OCI-LY1 (cell line): ENCODE measurements around the gene HNRNPAB.

Experiments used
- H2AFZ ChIP-seq: fragments of 200-600 bp; sonication (generic), shearing (Covaris generic); 2 replicates; pipeline ENCODE4 v1.6.0; 2014; ENCODE audit warnings: antibody characterized with exemption, mild to moderate bottlenecking, low read length
- H3F3A ChIP-seq: fragments of 200-600 bp; sonication (generic), shearing (Covaris generic); 2 replicates; pipeline ENCODE4 v1.6.0; 2014; ENCODE audit warnings: mild to moderate bottlenecking, antibody characterized with exemption, low read length, moderate library complexity; ENCODE audit not compliant: insufficient read depth
- H3K27ac ChIP-seq: fragments of 200-600 bp; sonication (generic); 2 replicates; pipeline ENCODE4 v1.5.1; 2014; ENCODE audit warnings: low read length, mixed run types, mild to moderate bottlenecking, low read depth; ENCODE audit not compliant: poor library complexity, severe bottlenecking
- H3K27me3 ChIP-seq: fragments of 200-600 bp; sonication (generic); 2 replicates; pipeline ENCODE4 v1.6.0; 2014; ENCODE audit warnings: antibody characterized with exemption, mild to moderate bottlenecking, low read length, moderate library complexity; ENCODE audit not compliant: insufficient read depth
- H3K36me3 ChIP-seq: fragments of 200-600 bp; sonication (generic); 2 replicates; pipeline ENCODE4 v1.6.1; 2014; ENCODE audit warnings: mild to moderate bottlenecking, antibody characterized with exemption, low read length, moderate library complexity, mixed read lengths; ENCODE audit not compliant: insufficient read depth
- H3K4me1 ChIP-seq: fragments of 200-600 bp; sonication (generic); 2 replicates; pipeline ENCODE4 v1.5.1; 2014; ENCODE audit warnings: mild to moderate bottlenecking, low read length, moderate library complexity; ENCODE audit not compliant: insufficient read depth, severe bottlenecking
- H3K4me2 ChIP-seq: fragments of 200-600 bp; sonication (generic), shearing (Covaris generic); 2 replicates; pipeline ENCODE4 v1.6.1; 2014; ENCODE audit warnings: low read length
- H3K4me3 ChIP-seq: fragments of 200-600 bp; sonication (generic); 2 replicates; pipeline ENCODE4 v1.5.1; 2014; ENCODE audit warnings: low read length, low read depth, mild to moderate bottlenecking, mixed read lengths; ENCODE audit not compliant: poor library complexity, severe bottlenecking
- H3K79me2 ChIP-seq: fragments of 200-600 bp; shearing (Covaris generic); 2 replicates; pipeline ENCODE4 v1.6.1; 2016; ENCODE audit warnings: mixed run types, low read length, mixed read lengths; ENCODE audit not compliant: insufficient read depth
- H3K9ac ChIP-seq: fragments of 200-600 bp; sonication (generic), shearing (Covaris generic); 2 replicates; pipeline ENCODE4 v1.6.1; 2014; ENCODE audit warnings: mild to moderate bottlenecking, low read length, mixed read lengths
- H3K9me2 ChIP-seq: fragments of 200-600 bp; sonication (generic), shearing (Covaris generic); 2 replicates; pipeline ENCODE4 v1.6.1; 2014; ENCODE audit warnings: low read depth, mild to moderate bottlenecking, low read length, mixed read lengths
- H3K9me3 ChIP-seq: fragments of 200-600 bp; shearing (Covaris generic); 2 replicates; pipeline ENCODE4 v1.6.1; 2014; ENCODE audit warnings: low read length, mixed read lengths
- H4K20me1 ChIP-seq: fragments of 200-600 bp; sonication (generic), shearing (Covaris generic); 2 replicates; pipeline ENCODE4 v1.6.0; 2016; ENCODE audit warnings: mild to moderate bottlenecking, low read length; ENCODE audit not compliant: insufficient read depth
- EZH2 ChIP-seq: fragments of 200-600 bp; sonication (generic), shearing (Covaris generic); IDR thresholded peaks from 2 replicates; pipeline ENCODE4 v1.8.0; 2017; ENCODE audit warnings: borderline replicate concordance, mixed run types, mild to moderate bottlenecking, antibody characterized with exemption, low read length, moderate library complexity, mixed read lengths
- TF ChIP-seq, protein P1 (sequence below): fragments of 200-600 bp; sonication (generic), shearing (Covaris generic); IDR thresholded peaks from 2 replicates; pipeline ENCODE4 v1.5.1; 2017; ENCODE audit warnings: mild to moderate bottlenecking, antibody characterized with exemption, low read length, moderate library complexity, mixed read lengths

The HNRNPAB gene

DNA sequence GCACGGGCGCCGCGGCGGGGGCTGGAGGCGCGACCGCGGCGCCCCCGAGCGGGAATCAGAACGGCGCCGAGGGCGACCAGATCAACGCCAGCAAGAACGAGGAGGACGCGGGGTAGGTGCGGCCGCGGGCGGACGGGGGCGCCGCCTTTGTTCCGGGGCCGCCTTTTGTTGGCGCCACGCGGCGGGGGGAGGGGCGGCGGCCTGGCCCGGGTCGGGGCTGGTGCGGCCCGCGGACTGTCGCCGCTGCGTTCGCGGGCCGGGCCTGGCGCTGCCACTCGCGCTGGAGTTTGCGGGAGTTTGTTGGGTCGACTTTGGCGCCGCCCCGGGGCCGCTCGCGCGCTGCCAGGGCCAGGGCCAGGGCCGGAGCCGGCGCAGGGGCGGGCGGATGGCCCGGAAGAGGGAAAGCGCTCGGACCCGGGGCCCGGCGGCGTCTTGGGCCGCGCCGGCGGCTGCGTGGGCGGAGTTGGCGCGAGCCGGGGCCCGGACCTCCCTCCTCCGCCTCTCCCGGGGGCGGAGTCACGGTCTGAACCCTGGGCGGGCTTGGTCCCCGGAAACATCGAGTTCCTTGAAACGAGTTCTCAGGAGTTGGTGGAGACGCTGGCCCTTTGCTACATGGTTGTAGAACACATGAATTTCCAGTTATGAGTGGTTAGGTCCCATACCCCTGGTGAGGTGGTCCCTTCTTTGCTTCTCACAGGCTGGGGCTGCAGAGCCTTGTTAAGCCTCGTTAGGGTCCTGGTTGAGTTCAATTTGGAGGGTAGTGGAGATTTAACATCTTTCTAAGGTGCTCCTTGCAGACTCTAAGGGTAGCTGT lies 809 bp downstream of the HNRNPAB start:
- no peaks in the 10 kb centered on the region for H3F3A ChIP-seq

GRCh38 chr5:178205749-178206047 lies 1.4 kb downstream of the HNRNPAB start:
- Histone ChIP-seq H2AFZ (no peak overlapping the region), H3K27ac (peak overlapping the region; percentile 14), H3K27me3 (no peaks in the 10 kb centered on the region), H4K20me1 (0 out of 2 replicates have a peak, but pooled peaks cover 3% of the 10 kb centered on the region), H3F3A (no peaks in the 10 kb centered on the region), H3K36me3 (peaks cover 55% of the 10 kb centered on the region), H3K4me1 (peaks cover 32% of the 10 kb centered on the region), H3K9me2 (no peaks in the 10 kb centered on the region), H3K79me2 (peaks cover 42% of the 10 kb centered on the region), H3K4me2 (peak overlapping the region; percentile 89), H3K9me3 (no peaks in the 10 kb centered on the region), H3K4me3 (peak overlapping the region; percentile 94), H3K9ac (peak overlapping the region; percentile 96)
- TF ChIP-seq EZH2, result no peak
- TF ChIP-seq, protein P1, sequence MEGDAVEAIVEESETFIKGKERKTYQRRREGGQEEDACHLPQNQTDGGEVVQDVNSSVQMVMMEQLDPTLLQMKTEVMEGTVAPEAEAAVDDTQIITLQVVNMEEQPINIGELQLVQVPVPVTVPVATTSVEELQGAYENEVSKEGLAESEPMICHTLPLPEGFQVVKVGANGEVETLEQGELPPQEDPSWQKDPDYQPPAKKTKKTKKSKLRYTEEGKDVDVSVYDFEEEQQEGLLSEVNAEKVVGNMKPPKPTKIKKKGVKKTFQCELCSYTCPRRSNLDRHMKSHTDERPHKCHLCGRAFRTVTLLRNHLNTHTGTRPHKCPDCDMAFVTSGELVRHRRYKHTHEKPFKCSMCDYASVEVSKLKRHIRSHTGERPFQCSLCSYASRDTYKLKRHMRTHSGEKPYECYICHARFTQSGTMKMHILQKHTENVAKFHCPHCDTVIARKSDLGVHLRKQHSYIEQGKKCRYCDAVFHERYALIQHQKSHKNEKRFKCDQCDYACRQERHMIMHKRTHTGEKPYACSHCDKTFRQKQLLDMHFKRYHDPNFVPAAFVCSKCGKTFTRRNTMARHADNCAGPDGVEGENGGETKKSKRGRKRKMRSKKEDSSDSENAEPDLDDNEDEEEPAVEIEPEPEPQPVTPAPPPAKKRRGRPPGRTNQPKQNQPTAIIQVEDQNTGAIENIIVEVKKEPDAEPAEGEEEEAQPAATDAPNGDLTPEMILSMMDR, result no peak

More for the DNA sequence above, 809 bp downstream of the HNRNPAB start:
- Histone ChIP-seq H3K4me2 (peak overlapping the region; percentile 89), H3K4me1 (peaks cover 32% of the 10 kb centered on the region), H3K27ac (peak overlapping the region; percentile 41), H3K27me3 (no peaks in the 10 kb centered on the region), H2AFZ (no peak overlapping the region), H3K9ac (peak overlapping the region; percentile 96), H3K9me2 (no peaks in the 10 kb centered on the region), H3K79me2 (peaks cover 42% of the 10 kb centered on the region), H3K36me3 (peaks cover 49% of the 10 kb centered on the region), H4K20me1 (0 out of 2 replicates have a peak, but pooled peaks cover 3% of the 10 kb centered on the region), H3K4me3 (peak overlapping the region; percentile 94), H3K9me3 (no peaks in the 10 kb centered on the region)
- TF ChIP-seq EZH2, result no peak
- TF ChIP-seq, protein P1, result no peak

- H3K4me3 ChIP-seq, result peak overlapping the region; percentile 94
- H3K4me1 ChIP-seq, result peaks cover 32% of the 10 kb centered on the region
- no peaks in the 10 kb centered on the region for H3F3A ChIP-seq
- no peaks in the 10 kb centered on the region for H3K27me3 ChIP-seq
- H3K9ac ChIP-seq, result peak overlapping the region; percentile 96
- H3K9me3 ChIP-seq, result no peaks in the 10 kb centered on the region
- H3K79me2 ChIP-seq, result peaks cover 42% of the 10 kb centered on the region
- H3K36me3 ChIP-seq, result peaks cover 62% of the 10 kb centered on the region
- H4K20me1 ChIP-seq, result 0 out of 2 replicates have a peak, but pooled peaks cover 3% of the 10 kb centered on the region
- H3K9me2 ChIP-seq, result no peaks in the 10 kb centered on the region
- H3K27ac ChIP-seq, result peak overlapping the region; percentile 14
- TF ChIP-seq EZH2, result no peak
- TF ChIP-seq, protein P1, result no peak
- H3K4me2 ChIP-seq, result peak overlapping the region; percentile 89
- no peak overlapping the region for H2AFZ ChIP-seq
These were observed 2.1 kb downstream of the HNRNPAB start for GRCh38 chr5:178206166-178207101.
